Tibial nerve (tissue), 3 donors: Measurements from ENCODE around the gene SLAIN2.

Experiments used
- POLR2A ChIP-seq, 2 donors: fragments of 450-650 bp; IDR thresholded peaks; one replicate each; pipeline ENCODE4 v1.6.1; 2017; ENCODE audit warnings: antibody characterized with exemption in 2 of 2, mild to moderate bottlenecking in 2 of 2, moderate library complexity in 2 of 2
- TF ChIP-seq, protein P1 (sequence below), 5 experiments: fragments of 200-600 bp in 3 of 5; fragments of 450-650 bp in 2 of 5; sonication (generic) in 3 of 5; IDR thresholded peaks; one replicate each; pipeline ENCODE4 v1.5.1; 2016 to 2019; ENCODE audit warnings: antibody characterized with exemption in 5 of 5, mild to moderate bottlenecking in 3 of 5, moderate library complexity in 2 of 5

GRCh38 chr4:48475770-48476169 is 134.4 kb downstream of the SLAIN2 start:
- TF ChIP-seq POLR2A (IDR thresholded peaks at IDR 0.05), result no peak
- TF ChIP-seq, protein P1, sequence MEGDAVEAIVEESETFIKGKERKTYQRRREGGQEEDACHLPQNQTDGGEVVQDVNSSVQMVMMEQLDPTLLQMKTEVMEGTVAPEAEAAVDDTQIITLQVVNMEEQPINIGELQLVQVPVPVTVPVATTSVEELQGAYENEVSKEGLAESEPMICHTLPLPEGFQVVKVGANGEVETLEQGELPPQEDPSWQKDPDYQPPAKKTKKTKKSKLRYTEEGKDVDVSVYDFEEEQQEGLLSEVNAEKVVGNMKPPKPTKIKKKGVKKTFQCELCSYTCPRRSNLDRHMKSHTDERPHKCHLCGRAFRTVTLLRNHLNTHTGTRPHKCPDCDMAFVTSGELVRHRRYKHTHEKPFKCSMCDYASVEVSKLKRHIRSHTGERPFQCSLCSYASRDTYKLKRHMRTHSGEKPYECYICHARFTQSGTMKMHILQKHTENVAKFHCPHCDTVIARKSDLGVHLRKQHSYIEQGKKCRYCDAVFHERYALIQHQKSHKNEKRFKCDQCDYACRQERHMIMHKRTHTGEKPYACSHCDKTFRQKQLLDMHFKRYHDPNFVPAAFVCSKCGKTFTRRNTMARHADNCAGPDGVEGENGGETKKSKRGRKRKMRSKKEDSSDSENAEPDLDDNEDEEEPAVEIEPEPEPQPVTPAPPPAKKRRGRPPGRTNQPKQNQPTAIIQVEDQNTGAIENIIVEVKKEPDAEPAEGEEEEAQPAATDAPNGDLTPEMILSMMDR (IDR thresholded peaks at IDR 0.05), result no peak
